Glutamatergic neuron (in vitro differentiated cells): ENCODE data around the gene NBEA. TPM values are rescaled to one million over a fixed set of nuclear protein-coding genes. Genes with fewer than 3 reads are reported as not detected.
A peak's percentile ranks its signal among the peaks of the same experiment; 100 is the strongest.

Experiments
- DNase-seq: peaks from one replicate; pipeline ENCODE4 v3.0.0; 2022
- H3K27ac Mint-ChIP-seq: one replicate; pipeline ENCODE4 v1.8.0; 2020; ENCODE audit warnings: mild to moderate bottlenecking, mixed read lengths, inconsistent platforms; ENCODE audit not compliant: unreplicated experiment
- H3K27me3 Mint-ChIP-seq: one replicate; pipeline ENCODE4 v1.8.0; 2020; ENCODE audit warnings: mild to moderate bottlenecking, moderate library complexity, mixed read lengths, inconsistent platforms; ENCODE audit not compliant: unreplicated experiment
- H3K36me3 Mint-ChIP-seq: one replicate; pipeline ENCODE4 v1.8.0; 2020; ENCODE audit warnings: mild to moderate bottlenecking, mixed read lengths, inconsistent platforms; ENCODE audit not compliant: unreplicated experiment
- H3K4me1 Mint-ChIP-seq: one replicate; pipeline ENCODE4 v1.8.0; 2020; ENCODE audit warnings: mild to moderate bottlenecking, low read depth, mixed read lengths, inconsistent platforms; ENCODE audit not compliant: unreplicated experiment
- H3K4me3 Mint-ChIP-seq: one replicate; pipeline ENCODE4 v1.8.0; 2020; ENCODE audit warnings: mild to moderate bottlenecking, mixed read lengths, inconsistent platforms; ENCODE audit not compliant: unreplicated experiment
- H3K9me3 Mint-ChIP-seq: one replicate; pipeline ENCODE4 v1.8.0; 2020; ENCODE audit warnings: mild to moderate bottlenecking, moderate library complexity, mixed read lengths, inconsistent platforms; ENCODE audit not compliant: unreplicated experiment
- CTCF ChIP-seq: fragments of 200-600 bp; sonication (generic); IDR thresholded peaks from one replicate; pipeline ENCODE4 v1.5.0; 2021; ENCODE audit not compliant: partially characterized antibody, unreplicated experiment
- total RNA-seq: library from RNA; stranded (reverse); fragmentation: NEBNext Ultra II Directional; extraction: Animal tissue kit (Norgen Biotek cat#: 25700); gene quantifications from one replicate; pipeline ENCODE4 v1.2.1, GENCODE V29; 2021; ENCODE audit not compliant: unreplicated experiment

NBEA gene
- total RNA-seq, 1 donor from 2014 or later = 48.3 TPM

DNA sequence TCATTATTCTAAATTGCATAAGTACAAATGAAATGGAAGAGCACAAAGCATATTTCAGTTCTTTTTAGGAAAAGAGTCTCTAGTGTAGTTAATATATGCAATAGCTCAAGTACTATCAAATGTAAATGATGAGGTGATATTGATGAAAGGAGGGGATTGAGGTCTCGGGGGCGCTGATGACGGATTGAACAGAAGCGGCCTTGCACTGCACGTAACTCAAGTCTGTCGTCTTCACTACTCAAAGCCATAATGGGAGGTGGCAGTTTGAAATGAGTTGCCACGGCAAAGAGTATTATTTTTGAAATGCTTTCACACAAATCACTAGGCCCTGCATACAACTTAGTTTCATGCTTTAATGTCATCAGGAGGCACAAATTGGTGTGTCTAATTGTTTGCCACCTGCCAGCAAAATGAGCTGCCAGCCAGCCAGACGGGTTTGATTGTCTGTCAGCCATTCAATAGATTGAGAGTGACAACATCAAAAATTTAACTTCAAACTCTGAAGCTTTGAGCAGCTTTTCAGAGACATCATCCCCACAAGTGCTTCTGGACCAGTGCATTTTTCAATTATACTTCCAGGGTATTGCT, 256.6 kb downstream of the NBEA start:
- Mint-ChIP-seq H3K9me3 (no peaks in the 10 kb centered on the region), H3K4me1 (peaks cover 7% of the 10 kb centered on the region), H3K36me3 (peaks cover under 1% of the 10 kb centered on the region), H3K27ac (no peak overlapping the region), H3K27me3 (peaks cover 3% of the 10 kb centered on the region), H3K4me3 (no peak overlapping the region)
- peak; percentile 22 for DNase-seq
- TF ChIP-seq CTCF = no peak

GRCh38 chr13:35208587-35208986, 266.5 kb downstream of the NBEA start:
- TF ChIP-seq CTCF = no peak
- no peak overlapping the region for H3K4me3 Mint-ChIP-seq
- peaks cover 9% of the 10 kb centered on the region for H3K36me3 Mint-ChIP-seq
- H3K27ac Mint-ChIP-seq = no peak overlapping the region
- H3K9me3 Mint-ChIP-seq = no peaks in the 10 kb centered on the region
- H3K4me1 Mint-ChIP-seq = no peaks in the 10 kb centered on the region
- no peaks in the 10 kb centered on the region for H3K27me3 Mint-ChIP-seq
- DNase-seq = no peak

DNA sequence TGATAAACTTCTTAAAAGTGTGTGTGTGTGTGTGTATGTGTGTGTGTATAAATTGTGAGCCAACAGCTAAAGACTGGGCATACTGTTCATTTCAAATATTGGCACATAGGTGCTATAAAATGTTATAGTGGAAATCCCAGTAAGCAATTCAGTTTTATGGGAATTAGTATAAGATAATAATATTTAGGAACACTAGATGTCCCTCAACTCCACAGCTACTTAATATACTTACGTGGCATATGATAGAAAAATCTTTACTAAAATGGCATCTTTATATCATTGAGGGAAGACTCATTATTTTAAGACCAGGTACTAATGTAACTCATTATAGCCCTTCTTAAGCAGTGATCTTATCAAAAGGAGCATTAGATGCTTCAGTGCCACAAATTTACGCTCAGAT, 268.2 kb downstream of the NBEA start:
- H3K36me3 Mint-ChIP-seq = no peaks in the 10 kb centered on the region
- H3K9me3 Mint-ChIP-seq = no peaks in the 10 kb centered on the region
- H3K27me3 Mint-ChIP-seq = no peaks in the 10 kb centered on the region
- no peak overlapping the region for H3K4me3 Mint-ChIP-seq
- no peak for TF ChIP-seq CTCF
- H3K27ac Mint-ChIP-seq = no peak overlapping the region
- no peaks in the 10 kb centered on the region for H3K4me1 Mint-ChIP-seq
- no peak for DNase-seq

- DNase-seq = no peak
- Mint-ChIP-seq H3K4me3 (no peak overlapping the region), H3K36me3 (no peaks in the 10 kb centered on the region), H3K4me1 (no peaks in the 10 kb centered on the region), H3K27ac (no peak overlapping the region), H3K9me3 (no peaks in the 10 kb centered on the region), H3K27me3 (no peaks in the 10 kb centered on the region)
- TF ChIP-seq CTCF = no peak
Measured at GRCh38 chr13:35211949-35212348, 269.9 kb downstream of the NBEA start.

DNA sequence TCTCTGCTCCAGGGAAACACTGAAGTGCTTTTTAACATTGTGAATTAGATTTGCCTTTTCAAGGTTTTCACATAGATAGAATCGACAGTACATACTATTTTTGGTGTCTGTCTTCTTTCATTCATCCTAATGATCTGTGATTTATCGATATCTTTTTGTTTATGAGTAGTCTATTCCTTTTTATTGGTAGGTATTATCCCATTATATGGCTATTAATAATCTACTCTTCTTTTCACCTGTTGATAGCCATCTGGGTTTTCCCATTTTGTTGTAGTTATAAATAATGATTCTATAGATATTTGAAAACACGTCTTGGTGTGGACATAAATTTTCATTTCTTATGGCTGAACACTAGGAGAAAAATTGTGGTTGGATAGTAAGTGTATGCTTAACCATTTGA, 271.8 kb downstream of the NBEA start:
- H3K27me3 Mint-ChIP-seq = no peaks in the 10 kb centered on the region
- peaks cover 4% of the 10 kb centered on the region for H3K4me1 Mint-ChIP-seq
- no peak for TF ChIP-seq CTCF
- no peak overlapping the region for H3K4me3 Mint-ChIP-seq
- no peak overlapping the region for H3K27ac Mint-ChIP-seq
- H3K36me3 Mint-ChIP-seq = no peaks in the 10 kb centered on the region
- DNase-seq = no peak
- H3K9me3 Mint-ChIP-seq = no peaks in the 10 kb centered on the region
